SH-SY5Y (cell line): ENCODE data around the gene LCTL.

Experiments
- GATA2 ChIP-seq: IDR thresholded peaks from 2 replicates; pipeline ENCODE4 v1.6.1; 2011; ENCODE audit warnings: mild to moderate bottlenecking, low read depth, low read length
- GATA3 ChIP-seq: IDR thresholded peaks from 2 replicates; pipeline ENCODE4 v1.6.1; 2011; ENCODE audit warnings: low read depth, mild to moderate bottlenecking, low read length, moderate library complexity

DNA sequence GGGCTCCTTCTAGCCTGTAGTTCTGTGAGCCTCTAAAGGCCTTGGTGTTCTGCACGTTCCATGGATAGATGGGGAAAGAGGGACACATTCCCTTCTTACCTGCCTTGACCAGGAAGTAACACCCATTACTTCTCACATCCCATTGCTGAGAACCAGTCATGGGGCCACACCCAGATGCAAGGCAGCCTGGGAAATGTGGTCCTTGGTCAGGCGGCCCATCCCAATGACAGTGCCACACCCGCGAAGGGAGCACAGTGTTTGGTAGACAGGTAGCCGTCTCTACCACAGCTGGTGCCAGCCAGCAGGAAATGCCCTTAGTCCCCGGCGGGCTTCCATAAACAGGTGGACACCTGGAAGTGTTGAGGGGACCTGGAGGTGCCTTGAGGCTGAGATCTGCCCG, 23.2 kb upstream of the LCTL start:
- TF ChIP-seq GATA2 (no peak), GATA3 (no peak)
